Measurements from ENCODE around the gene ATP11A.

The ATP11A gene

GRCh38 chr13:112689303-112690245, at the start of gene ATP11A:
Gene ATP11A, plus strand, starts transcription at chr13:112690038. Its CDS starts 379 bp downstream, at chr13:112690417.
- in situ Hi-C loops (cut with MboI; ENCODE audit: low sequenced_read_pairs) = no loop called here

- in situ Hi-C loops (cut with MboI; ENCODE audit: low sequenced_read_pairs) = loop anchor here (25.0 kb wide), 1 partner anchor 221 kb away; no protein-coding TSS in a partner anchor
Observed at GRCh38 chr13:112641456-112642089, 48.3 kb upstream of the ATP11A start.

- in situ Hi-C loops (cut with MboI; ENCODE audit: low sequenced_read_pairs) = loop anchor here (25.0 kb wide), 1 partner anchor 220 kb away; no protein-coding TSS in a partner anchor
Observed at GRCh38 chr13:112642090-112642460, 47.8 kb upstream of the ATP11A start.

GRCh38 chr13:112643759-112644459, 45.9 kb upstream of the ATP11A start:
- in situ Hi-C loops (cut with MboI; ENCODE audit: low sequenced_read_pairs) = loop anchor here (25.0 kb wide), 1 partner anchor 218 kb away; no protein-coding TSS in a partner anchor

- in situ Hi-C loops (cut with MboI; ENCODE audit: low sequenced_read_pairs) = loop anchor here (25.0 kb wide), 1 partner anchor 217 kb away; no protein-coding TSS in a partner anchor
Observed at GRCh38 chr13:112645327-112645914, 44.4 kb upstream of the ATP11A start.

- in situ Hi-C loops (cut with MboI; ENCODE audit: low sequenced_read_pairs) = loop anchor here (25.0 kb wide), 1 partner anchor 215 kb away; no protein-coding TSS in a partner anchor
Observed at GRCh38 chr13:112647256-112647655, 42.6 kb upstream of the ATP11A start.

GRCh38 chr13:112648101-112648500, 41.7 kb upstream of the ATP11A start:
- in situ Hi-C loops (cut with MboI; ENCODE audit: low sequenced_read_pairs) = loop anchor here (25.0 kb wide), 1 partner anchor 214 kb away; no protein-coding TSS in a partner anchor

GRCh38 chr13:112648966-112649690, 40.7 kb upstream of the ATP11A start:
- in situ Hi-C loops (cut with MboI; ENCODE audit: low sequenced_read_pairs) = loop anchor here (25.0 kb wide), 1 partner anchor 213 kb away; no protein-coding TSS in a partner anchor

GRCh38 chr13:112651311-112651710, 38.5 kb upstream of the ATP11A start:
- in situ Hi-C loops (cut with MboI; ENCODE audit: low sequenced_read_pairs) = no loop called here

- in situ Hi-C loops (cut with MboI; ENCODE audit: low sequenced_read_pairs) = no loop called here
Observed at GRCh38 chr13:112651750-112652511, 37.9 kb upstream of the ATP11A start.

GRCh38 chr13:112652512-112653070, 37.2 kb upstream of the ATP11A start:
- in situ Hi-C loops (cut with MboI; ENCODE audit: low sequenced_read_pairs) = no loop called here

- in situ Hi-C loops (cut with MboI; ENCODE audit: low sequenced_read_pairs) = no loop called here
Observed at GRCh38 chr13:112653071-112653470, 36.8 kb upstream of the ATP11A start.

GRCh38 chr13:112655913-112656312, 33.9 kb upstream of the ATP11A start:
- in situ Hi-C loops (cut with MboI; ENCODE audit: low sequenced_read_pairs) = no loop called here

- in situ Hi-C loops (cut with MboI; ENCODE audit: low sequenced_read_pairs) = no loop called here
Observed at GRCh38 chr13:112657850-112658445, 31.9 kb upstream of the ATP11A start.

- in situ Hi-C loops (cut with MboI; ENCODE audit: low sequenced_read_pairs) = no loop called here
Observed at GRCh38 chr13:112658808-112659207, 31.0 kb upstream of the ATP11A start.

GRCh38 chr13:112661291-112661690, 28.5 kb upstream of the ATP11A start:
- in situ Hi-C loops (cut with MboI; ENCODE audit: low sequenced_read_pairs) = no loop called here

- in situ Hi-C loops (cut with MboI; ENCODE audit: low sequenced_read_pairs) = no loop called here
Observed at GRCh38 chr13:112664501-112665203, 25.2 kb upstream of the ATP11A start.

GRCh38 chr13:112668924-112669323, 20.9 kb upstream of the ATP11A start:
- in situ Hi-C loops (cut with MboI; ENCODE audit: low sequenced_read_pairs) = no loop called here

Data from HL-60/S4 treated with retinoic acid at 250 ng/mL for 4 days and 3 days (cell line).